ENCODE data around the gene TRIM59.

- TF ChIP-seq CTCF (IDR thresholded peaks at IDR 0.05) (no peak), POLR2A (IDR thresholded peaks at IDR 0.05) (no peak)
Measured at GRCh38 chr3:160490166-160490565, 40.6 kb upstream of the TRIM59 start.

Data from thyroid gland (tissue), 4 donors.